ENCODE measurements around the gene SULF2.

The SULF2 gene

DNA sequence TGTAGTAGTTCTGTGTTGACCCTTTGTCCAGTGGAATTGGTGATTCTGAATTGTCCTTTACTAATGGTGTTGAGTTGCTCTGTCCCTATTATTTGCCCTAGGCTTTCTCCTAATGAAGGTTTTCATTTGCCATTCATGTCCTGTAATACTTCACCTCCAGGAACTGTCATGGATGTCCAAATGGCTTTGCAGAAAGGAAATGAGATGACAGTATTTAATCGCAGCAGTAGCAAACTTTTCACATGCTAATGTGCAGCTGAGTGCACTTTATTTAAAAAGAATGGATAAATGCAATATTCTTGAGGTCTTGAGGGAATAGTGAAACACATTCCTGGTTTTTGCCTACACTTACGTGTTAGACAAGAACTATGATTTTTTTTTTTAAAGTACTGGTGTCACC lies 131.4 kb downstream of the SULF2 start:
- DNase-seq, result no peak
- H3K9me3 ChIP-seq, result no peaks in the 10 kb centered on the region
- TF ChIP-seq, protein P1, sequence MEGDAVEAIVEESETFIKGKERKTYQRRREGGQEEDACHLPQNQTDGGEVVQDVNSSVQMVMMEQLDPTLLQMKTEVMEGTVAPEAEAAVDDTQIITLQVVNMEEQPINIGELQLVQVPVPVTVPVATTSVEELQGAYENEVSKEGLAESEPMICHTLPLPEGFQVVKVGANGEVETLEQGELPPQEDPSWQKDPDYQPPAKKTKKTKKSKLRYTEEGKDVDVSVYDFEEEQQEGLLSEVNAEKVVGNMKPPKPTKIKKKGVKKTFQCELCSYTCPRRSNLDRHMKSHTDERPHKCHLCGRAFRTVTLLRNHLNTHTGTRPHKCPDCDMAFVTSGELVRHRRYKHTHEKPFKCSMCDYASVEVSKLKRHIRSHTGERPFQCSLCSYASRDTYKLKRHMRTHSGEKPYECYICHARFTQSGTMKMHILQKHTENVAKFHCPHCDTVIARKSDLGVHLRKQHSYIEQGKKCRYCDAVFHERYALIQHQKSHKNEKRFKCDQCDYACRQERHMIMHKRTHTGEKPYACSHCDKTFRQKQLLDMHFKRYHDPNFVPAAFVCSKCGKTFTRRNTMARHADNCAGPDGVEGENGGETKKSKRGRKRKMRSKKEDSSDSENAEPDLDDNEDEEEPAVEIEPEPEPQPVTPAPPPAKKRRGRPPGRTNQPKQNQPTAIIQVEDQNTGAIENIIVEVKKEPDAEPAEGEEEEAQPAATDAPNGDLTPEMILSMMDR (IDR thresholded peaks at IDR 0.05; ENCODE audit: low read depth, low read length), result no peak
- no peaks in the 10 kb centered on the region for H3K27me3 ChIP-seq
- H3K4me1 ChIP-seq, result no peaks in the 10 kb centered on the region
- H3K36me3 ChIP-seq, result peaks cover 38% of the 10 kb centered on the region
- H3K4me3 ChIP-seq (ENCODE audit: low read depth, low read length), result no peak overlapping the region

- TF ChIP-seq, protein P1 (IDR thresholded peaks at IDR 0.05; ENCODE audit: low read depth, low read length), result no peak
- Histone ChIP-seq H3K36me3 (peaks cover 33% of the 10 kb centered on the region), H3K27me3 (no peaks in the 10 kb centered on the region), H3K9me3 (no peaks in the 10 kb centered on the region), H3K4me3 (ENCODE audit: low read depth, low read length) (no peak overlapping the region), H3K4me1 (no peaks in the 10 kb centered on the region)
- no peak for DNase-seq
Measured at GRCh38 chr20:47652794-47653193, 132.5 kb downstream of the SULF2 start.

DNA sequence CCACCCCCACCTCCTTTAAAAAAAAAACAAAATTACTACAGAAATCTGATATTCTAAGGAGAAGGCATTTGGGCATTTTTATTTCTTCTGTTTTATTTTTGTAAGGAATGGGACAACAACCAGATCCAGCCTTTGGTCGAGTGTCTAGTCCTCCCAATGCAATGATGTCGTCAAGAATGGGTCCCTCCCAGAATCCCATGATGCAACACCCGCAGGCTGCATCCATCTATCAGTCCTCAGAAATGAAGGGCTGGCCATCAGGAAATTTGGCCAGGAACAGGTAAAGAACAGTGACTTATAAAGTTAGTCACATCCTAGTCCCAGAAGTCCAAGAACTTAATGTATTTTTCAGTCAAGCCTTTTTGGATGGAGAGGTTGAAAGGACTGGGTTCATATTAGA lies 133.0 kb downstream of the SULF2 start:
- Histone ChIP-seq H3K4me1 (no peaks in the 10 kb centered on the region), H3K36me3 (peaks cover 32% of the 10 kb centered on the region), H3K9me3 (no peaks in the 10 kb centered on the region), H3K27me3 (no peaks in the 10 kb centered on the region), H3K4me3 (ENCODE audit: low read depth, low read length) (no peak overlapping the region)
- TF ChIP-seq, protein P1 (IDR thresholded peaks at IDR 0.05; ENCODE audit: low read depth, low read length), result no peak
- DNase-seq, result no peak

- Histone ChIP-seq H3K4me3 (ENCODE audit: low read depth, low read length) (no peak overlapping the region), H3K9me3 (no peaks in the 10 kb centered on the region), H3K27me3 (no peaks in the 10 kb centered on the region), H3K4me1 (no peaks in the 10 kb centered on the region), H3K36me3 (peaks cover 29% of the 10 kb centered on the region)
- TF ChIP-seq, protein P1 (IDR thresholded peaks at IDR 0.05; ENCODE audit: low read depth, low read length), result no peak
- no peak for DNase-seq
Measured at GRCh38 chr20:47648943-47649342, 136.3 kb downstream of the SULF2 start.

DNA sequence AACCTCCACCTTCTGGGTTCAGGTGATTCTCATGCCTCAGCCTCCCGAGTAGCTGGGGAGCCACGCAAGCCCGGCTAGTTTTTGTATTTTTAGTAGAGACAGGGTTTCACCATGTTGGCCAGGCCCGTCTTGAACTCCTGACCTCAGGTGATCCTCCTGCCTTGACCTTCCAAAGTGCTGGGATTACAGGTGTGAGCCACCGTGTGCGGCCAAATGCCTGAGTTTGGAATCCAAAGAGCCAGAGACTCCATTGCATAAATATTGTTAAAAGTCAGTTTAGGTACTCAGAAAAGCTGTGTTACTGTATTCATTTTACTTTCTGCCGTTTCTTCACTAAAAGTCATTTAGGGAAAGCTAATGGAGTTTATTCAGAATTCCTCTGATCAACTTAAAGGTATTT lies 137.3 kb downstream of the SULF2 start:
- TF ChIP-seq, protein P1 (IDR thresholded peaks at IDR 0.05; ENCODE audit: low read depth, low read length), result no peak
- Histone ChIP-seq H3K4me1 (no peaks in the 10 kb centered on the region), H3K4me3 (ENCODE audit: low read depth, low read length) (no peak overlapping the region), H3K9me3 (no peaks in the 10 kb centered on the region), H3K36me3 (peaks cover 26% of the 10 kb centered on the region), H3K27me3 (no peaks in the 10 kb centered on the region)
- DNase-seq, result no peak

DNA sequence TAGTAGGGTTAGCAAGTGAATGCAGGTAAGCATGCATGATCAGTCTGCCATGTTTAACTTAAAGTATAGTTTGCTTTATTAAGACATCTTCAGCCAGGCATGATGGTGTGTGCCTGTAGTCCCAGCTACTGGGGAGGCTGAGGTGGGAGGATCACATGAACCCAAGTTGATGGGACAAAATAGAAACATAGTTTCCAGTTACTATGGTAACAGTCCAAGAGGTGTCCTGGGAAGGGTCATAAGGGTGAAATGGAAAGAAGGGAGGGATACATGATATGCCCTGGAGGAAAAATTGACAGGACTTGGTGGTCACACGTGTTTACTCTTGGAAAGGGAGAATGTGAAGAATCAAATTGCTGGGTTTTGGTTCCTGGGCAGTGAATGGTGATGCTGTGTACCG lies 139.6 kb downstream of the SULF2 start:
- Histone ChIP-seq H3K9me3 (no peaks in the 10 kb centered on the region), H3K4me1 (no peaks in the 10 kb centered on the region), H3K27me3 (no peaks in the 10 kb centered on the region), H3K4me3 (ENCODE audit: low read depth, low read length) (no peak overlapping the region), H3K36me3 (peaks cover 18% of the 10 kb centered on the region)
- TF ChIP-seq, protein P1 (IDR thresholded peaks at IDR 0.05; ENCODE audit: low read depth, low read length), result no peak
- DNase-seq, result no peak

Data from BE2C (cell line).